CD14-positive monocyte (primary cell): Measurements from ENCODE around the gene NEURL1B. TPM values are rescaled to one million over a fixed set of nuclear protein-coding genes. Genes with fewer than 3 reads are reported as not detected.

Experiments used
- DNase-seq, 3 donors: peaks; one replicate each; pipeline ENCODE4 v3.0.0-alpha.2; 2011 to 2022
- H2AFZ ChIP-seq: 2 replicates; pipeline ENCODE4 v1.6.0; 2012; ENCODE audit warnings: mild to moderate bottlenecking, low read depth, low read length, inconsistent platforms; ENCODE audit not compliant: insufficient read depth, poor library complexity, severe bottlenecking
- H3K27ac ChIP-seq, 2 donors: 1 replicate in 1 of 2; 2 replicates in 1 of 2; pipeline ENCODE4 v1.5.1; 2012 to 2013; ENCODE audit warnings: low read length in 2 of 2, control low read depth in 1 of 2, inconsistent platforms in 1 of 2, low read depth in 1 of 2, mild to moderate bottlenecking in 1 of 2
- H3K27me3 ChIP-seq, 2 donors: one replicate each; pipeline versions ENCODE4 v1.6.0 to v1.6.1; 2011 to 2013; ENCODE audit warnings: low read length in 2 of 2; ENCODE audit not compliant: control insufficient read depth in 2 of 2, insufficient read depth in 2 of 2
- H3K36me3 ChIP-seq, 2 donors: replicated peaks in 1 of 2; 1 replicate in 1 of 2; 2 replicates in 1 of 2; pipeline versions ENCODE4 v1.5.1 to v1.6.1; 2012 to 2013; ENCODE audit warnings: low read length in 2 of 2, control low read depth in 1 of 2, inconsistent platforms in 1 of 2, mild to moderate bottlenecking in 1 of 2; ENCODE audit not compliant: insufficient read depth in 2 of 2, control insufficient read depth in 1 of 2
- H3K4me1 ChIP-seq, 2 donors: 1 replicate in 1 of 2; 2 replicates in 1 of 2; pipeline versions ENCODE4 v1.5.1 to v1.6.1; 2012 to 2013; ENCODE audit warnings: low read length in 2 of 2, control low read depth in 1 of 2, inconsistent platforms in 1 of 2, mild to moderate bottlenecking in 1 of 2, moderate library complexity in 1 of 2; ENCODE audit not compliant: insufficient read depth in 2 of 2, control insufficient read depth in 1 of 2
- H3K4me2 ChIP-seq: replicated peaks from 2 replicates; pipeline ENCODE3; 2012; ENCODE audit warnings: low read length, moderate library complexity, mild to moderate bottlenecking; ENCODE audit not compliant: poor library complexity, severe bottlenecking; ENCODE audit errors: extremely low read depth
- H3K4me3 ChIP-seq, 3 experiments: fragments of 200-600 bp in 1 of 3; sonication (generic) in 1 of 3; replicated peaks in 1 of 3; 1 replicate in 2 of 3; 2 replicates in 1 of 3; pipeline ENCODE4 v1.5.1; 2011 to 2013; ENCODE audit warnings: low read length in 3 of 3, mild to moderate bottlenecking in 3 of 3, control low read depth in 2 of 3, low read depth in 2 of 3, inconsistent platforms in 1 of 3, moderate library complexity in 1 of 3
- H3K79me2 ChIP-seq: 2 replicates; pipeline ENCODE4 v1.6.0; 2012; ENCODE audit warnings: mild to moderate bottlenecking, control low read depth, inconsistent platforms, low read length, moderate library complexity; ENCODE audit not compliant: insufficient read depth
- H3K9ac ChIP-seq: 2 replicates; pipeline ENCODE4 v1.6.0; 2017; ENCODE audit warnings: low read length, mild to moderate bottlenecking; ENCODE audit not compliant: insufficient read depth, poor library complexity, severe bottlenecking
- H3K9me3 ChIP-seq, 2 donors: replicated peaks in 1 of 2; 1 replicate in 1 of 2; 2 replicates in 1 of 2; pipeline versions ENCODE4 v1.5.1 to v1.6.1; 2012 to 2013; ENCODE audit warnings: low read length in 2 of 2, control low read depth in 1 of 2; ENCODE audit not compliant: control insufficient read depth in 1 of 2, insufficient read depth in 1 of 2
- H4K20me1 ChIP-seq: 2 replicates; pipeline ENCODE4 v1.6.0; 2012; ENCODE audit warnings: mild to moderate bottlenecking, low read length, control low read depth, moderate library complexity; ENCODE audit not compliant: insufficient read depth
- H3K27ac Mint-ChIP-seq, 7 donors: one replicate each; pipeline ENCODE4 v1.8.0; 2020; ENCODE audit warnings: mild to moderate bottlenecking in 7 of 7, mixed read lengths in 7 of 7, moderate library complexity in 6 of 7, inconsistent platforms in 2 of 7
- H3K27me3 Mint-ChIP-seq, 3 donors: one replicate each; pipeline ENCODE4 v1.8.0; 2021 to 2022; ENCODE audit warnings: low read depth in 3 of 3, mild to moderate bottlenecking in 3 of 3, mixed read lengths in 3 of 3, moderate library complexity in 3 of 3, inconsistent platforms in 1 of 3
- H3K36me3 Mint-ChIP-seq, 2 donors: one replicate each; pipeline ENCODE4 v1.8.0; 2020; ENCODE audit warnings: mixed read lengths in 2 of 2, inconsistent platforms in 1 of 2, mild to moderate bottlenecking in 1 of 2
- H3K4me1 Mint-ChIP-seq: one replicate; pipeline ENCODE4 v1.8.0; 2020; ENCODE audit warnings: mild to moderate bottlenecking, mixed read lengths
- H3K4me3 Mint-ChIP-seq, 2 donors: one replicate each; pipeline ENCODE4 v1.8.0; 2020; ENCODE audit warnings: mild to moderate bottlenecking in 2 of 2, mixed read lengths in 2 of 2, moderate library complexity in 1 of 2
- H3K9me3 Mint-ChIP-seq, 7 donors: one replicate each; pipeline ENCODE4 v1.8.0; 2020 to 2022; ENCODE audit warnings: mixed read lengths in 7 of 7, mild to moderate bottlenecking in 6 of 7, moderate library complexity in 6 of 7, inconsistent platforms in 2 of 7
- CTCF ChIP-seq: fragments of 200-600 bp; IDR thresholded peaks from one replicate; pipeline ENCODE4 v1.8.0; 2022; ENCODE audit warnings: antibody characterized with exemption, mild to moderate bottlenecking
- WGBS: methylation state at CpG from one replicate; pipeline ENCODE4 v1.1.5; 2013; ENCODE audit warnings: missing lambda C conversion rate; ENCODE audit not compliant: insufficient coverage; 5-methylcytosine and 5-hydroxymethylcytosine counted together
- intact Hi-C, 2 donors: fragments of 100-400 bp; cut with micrococcal nuclease; formaldehyde crosslinking; loops; one replicate each; pipeline versions ENCODE4 v1.15.0 to v1.15.1; 2023
- polyA plus RNA-seq, 3 donors: library from polyadenylated mRNA; depleted of rRNA in 1 of 3; unstranded in 2 of 3; stranded (reverse) in 1 of 3; fragments of 300-500 nt in 2 of 3; fragments of >200 nt in 1 of 3; fragmentation: Illumina TruSeq in 2 of 3; gene quantifications; 1 replicate in 2 of 3; 2 replicates in 1 of 3; pipeline ENCODE4 v1.2.3, GENCODE V29; 2012 to 2021

NEURL1B gene
- polyA plus RNA-seq, 3 donors = 0.01 TPM; not detected in 2

- Histone ChIP-seq H3K4me3 (no peak overlapping the region), H3K9me3 (no peaks in the 10 kb centered on the region), H3K27ac (no peak overlapping the region), H3K79me2 (no peaks in the 10 kb centered on the region), H4K20me1 (no peaks in the 10 kb centered on the region), H3K4me1 (no peaks in the 10 kb centered on the region), H2AFZ (no peak overlapping the region), H3K4me2 (no peak overlapping the region), H3K36me3 (no peaks in the 10 kb centered on the region), H3K9ac (no peak overlapping the region), H3K27me3 (no peaks in the 10 kb centered on the region)
- H3K4me1 Mint-ChIP-seq = no peaks in the 10 kb centered on the region
- WGBS = 93% methylated on average over 4 of the region's 9 CpGs
- H3K27me3 Mint-ChIP-seq = peaks cover 0 to 4% (median 2%) of the 10 kb centered on the region in 3 donors
- no peak for DNase-seq
- no peak overlapping the region for H3K4me3 Mint-ChIP-seq
- TF ChIP-seq CTCF = no peak
- H3K27ac Mint-ChIP-seq = peak overlapping the region in 1 of 7 donors; percentile 41
- H3K36me3 Mint-ChIP-seq = peaks cover 5 to 11% of the 10 kb centered on the region in 2 donors
- intact Hi-C loops = no loop called here
- no peaks in the 10 kb centered on the region for H3K9me3 Mint-ChIP-seq
These were observed 29.4 kb downstream of the NEURL1B start for GRCh38 chr5:172670444-172670843.

- Histone ChIP-seq H3K4me2 (no peak overlapping the region), H3K4me3 (no peak overlapping the region), H3K36me3 (no peaks in the 10 kb centered on the region), H3K27ac (no peak overlapping the region), H3K9me3 (no peaks in the 10 kb centered on the region), H3K9ac (no peak overlapping the region), H3K4me1 (no peaks in the 10 kb centered on the region), H2AFZ (no peak overlapping the region), H4K20me1 (no peaks in the 10 kb centered on the region), H3K79me2 (no peaks in the 10 kb centered on the region), H3K27me3 (no peaks in the 10 kb centered on the region)
- H3K9me3 Mint-ChIP-seq = no peaks in the 10 kb centered on the region
- DNase-seq = no peak
- no peak overlapping the region for H3K4me3 Mint-ChIP-seq
- no peak overlapping the region for H3K27ac Mint-ChIP-seq
- TF ChIP-seq CTCF = no peak
- intact Hi-C loops = no loop called here
- H3K4me1 Mint-ChIP-seq = no peaks in the 10 kb centered on the region
- WGBS = 100% methylated on average over 2 of the region's 5 CpGs
- H3K36me3 Mint-ChIP-seq = peaks cover 5 to 11% of the 10 kb centered on the region in 2 donors
- peaks cover 0 to 4% (median 2%) of the 10 kb centered on the region in 3 donors for H3K27me3 Mint-ChIP-seq
These were observed 30.0 kb downstream of the NEURL1B start for GRCh38 chr5:172671091-172671490.
